ENCODE measurements around the gene DPH1.
A peak's percentile ranks its signal among the peaks of the same experiment; 100 is the strongest.
"Not testable (repeated sequence)": the region's sequence is repeated elsewhere in the genome, so short reads cannot be mapped to it uniquely, and the experiment has no call there.

DPH1 gene

GRCh38 chr17:2029911-2030778 lies at the start of gene DPH1:
Gene DPH1 (plus strand): TSS chr17:2030153. CDS start chr17:2030170, 17 bp downstream.
- peak; percentile 67 to 81 for DNase-seq (ENCODE audit: low read depth in 1 of 2, low spot score in 1 of 2)

- no peak for DNase-seq (ENCODE audit: low read depth in 1 of 2, low spot score in 1 of 2)
Measured at GRCh38 chr17:1980665-1981250, 49.2 kb upstream of the DPH1 start.

- not testable (repeated sequence) for DNase-seq (ENCODE audit: low read depth in 1 of 2, low spot score in 1 of 2)
Measured at GRCh38 chr17:1982793-1983366, 47.1 kb upstream of the DPH1 start.

GRCh38 chr17:1985093-1985492 lies 44.9 kb upstream of the DPH1 start:
- DNase-seq (ENCODE audit: low read depth in 1 of 2, low spot score in 1 of 2): no peak

- no peak for DNase-seq (ENCODE audit: low read depth in 1 of 2, low spot score in 1 of 2)
Measured at GRCh38 chr17:1985686-1986085, 44.3 kb upstream of the DPH1 start.

- DNase-seq (ENCODE audit: low read depth in 1 of 2, low spot score in 1 of 2): no peak
Measured at GRCh38 chr17:1986783-1987451, 43.0 kb upstream of the DPH1 start.

GRCh38 chr17:1989135-1989534 lies 40.8 kb upstream of the DPH1 start:
- DNase-seq (ENCODE audit: low read depth in 1 of 2, low spot score in 1 of 2): no peak

GRCh38 chr17:1992541-1992940 lies 37.4 kb upstream of the DPH1 start:
- no peak for DNase-seq (ENCODE audit: low read depth in 1 of 2, low spot score in 1 of 2)

- DNase-seq (ENCODE audit: low read depth in 1 of 2, low spot score in 1 of 2): no peak
Measured at GRCh38 chr17:1994707-1995106, 35.2 kb upstream of the DPH1 start.

- no peak for DNase-seq (ENCODE audit: low read depth in 1 of 2, low spot score in 1 of 2)
Measured at GRCh38 chr17:1995321-1995892, 34.5 kb upstream of the DPH1 start.

GRCh38 chr17:1995907-1996799 lies 33.8 kb upstream of the DPH1 start:
- DNase-seq (ENCODE audit: low read depth in 1 of 2, low spot score in 1 of 2): no peak

- no peak for DNase-seq (ENCODE audit: low read depth in 1 of 2, low spot score in 1 of 2)
Measured at GRCh38 chr17:1996800-1997288, 33.1 kb upstream of the DPH1 start.

GRCh38 chr17:1997289-1997926 lies 32.5 kb upstream of the DPH1 start:
- DNase-seq (ENCODE audit: low read depth in 1 of 2, low spot score in 1 of 2): no peak

GRCh38 chr17:1997927-1998742 lies 31.8 kb upstream of the DPH1 start:
- no peak for DNase-seq (ENCODE audit: low read depth in 1 of 2, low spot score in 1 of 2)

GRCh38 chr17:1999557-2000251 lies 30.2 kb upstream of the DPH1 start:
- no peak for DNase-seq (ENCODE audit: low read depth in 1 of 2, low spot score in 1 of 2)

- DNase-seq (ENCODE audit: low read depth in 1 of 2, low spot score in 1 of 2): no peak
Measured at GRCh38 chr17:2002767-2003329, 27.1 kb upstream of the DPH1 start.

GRCh38 chr17:2003525-2003924 lies 26.4 kb upstream of the DPH1 start:
- DNase-seq (ENCODE audit: low read depth in 1 of 2, low spot score in 1 of 2): no peak

- DNase-seq (ENCODE audit: low read depth in 1 of 2, low spot score in 1 of 2): no peak
Measured at GRCh38 chr17:2004435-2004952, 25.5 kb upstream of the DPH1 start.
